GM23338 (cell line): Measurements from ENCODE around the gene IRGC.

Source experiments
- CREB1 ChIP-seq: fragments of 250-450 bp; sonication (Bioruptor Pico); IDR thresholded peaks from 2 replicates; pipeline ENCODE4 v1.5.0; 2020; ENCODE audit warnings: low read depth, mild to moderate bottlenecking, moderate library complexity
- EZH2 ChIP-seq: fragments of 200-600 bp; sonication (generic); IDR thresholded peaks from one replicate; pipeline ENCODE4 v1.8.0; 2017; ENCODE audit warnings: antibody characterized with exemption, mild to moderate bottlenecking, low read depth; ENCODE audit not compliant: unreplicated experiment
- EZH2phosphoT487 ChIP-seq: fragments of 200-600 bp; sonication (generic); IDR thresholded peaks from one replicate; pipeline ENCODE4 v1.8.1; 2018; ENCODE audit warnings: antibody characterized with exemption; ENCODE audit not compliant: unreplicated experiment
- JUNB ChIP-seq: IDR thresholded peaks from one replicate; pipeline ENCODE4 v1.6.1; 2016; ENCODE audit warnings: antibody characterized with exemption; ENCODE audit not compliant: unreplicated experiment
- NANOG ChIP-seq: IDR thresholded peaks from 2 replicates; pipeline ENCODE4 v1.6.1; 2016; ENCODE audit warnings: antibody characterized with exemption, borderline replicate concordance
- POLR2AphosphoS5 ChIP-seq: IDR thresholded peaks from 2 replicates; pipeline ENCODE4 v1.6.1; 2016; ENCODE audit warnings: antibody characterized with exemption, low read depth
- STAT1 ChIP-seq: IDR thresholded peaks from one replicate; pipeline ENCODE4 v1.6.1; 2016; ENCODE audit warnings: antibody characterized with exemption; ENCODE audit not compliant: unreplicated experiment
- ZNF114 ChIP-seq: fragments of 250-450 bp; sonication (Bioruptor Pico); IDR thresholded peaks from 2 replicates; pipeline ENCODE4 v1.5.0; 2020; ENCODE audit warnings: mild to moderate bottlenecking, moderate library complexity
- ZNF331 ChIP-seq: fragments of 250-450 bp; sonication (Bioruptor Pico); IDR thresholded peaks from 2 replicates; pipeline ENCODE4 v1.5.0; 2020; ENCODE audit warnings: low read depth, mild to moderate bottlenecking, moderate library complexity
- TF ChIP-seq, protein P1 (sequence below), 2 experiments: fragments of 200-600 bp in 1 of 2; sonication (generic) in 1 of 2; conservative IDR thresholded peaks; 2 replicates each; pipeline versions ENCODE4 v1.5.1 to v1.6.1; 2016 to 2017; ENCODE audit warnings: antibody characterized with exemption in 2 of 2, low read depth in 2 of 2, mild to moderate bottlenecking in 2 of 2, moderate library complexity in 1 of 2
- TF ChIP-seq, protein P2 (sequence below): IDR thresholded peaks from one replicate; pipeline ENCODE4 v1.6.1; 2018; ENCODE audit warnings: antibody characterized with exemption; ENCODE audit not compliant: unreplicated experiment
- TF ChIP-seq, protein P3 (sequence below): IDR thresholded peaks from 2 replicates; pipeline ENCODE4 v1.6.1; 2016; ENCODE audit warnings: antibody characterized with exemption
- TF ChIP-seq, protein P4 (sequence below): fragments of 250-450 bp; sonication (Bioruptor Pico); IDR thresholded peaks from 2 replicates; pipeline ENCODE4 v1.5.0; 2020; ENCODE audit warnings: mild to moderate bottlenecking, moderate library complexity

DNA sequence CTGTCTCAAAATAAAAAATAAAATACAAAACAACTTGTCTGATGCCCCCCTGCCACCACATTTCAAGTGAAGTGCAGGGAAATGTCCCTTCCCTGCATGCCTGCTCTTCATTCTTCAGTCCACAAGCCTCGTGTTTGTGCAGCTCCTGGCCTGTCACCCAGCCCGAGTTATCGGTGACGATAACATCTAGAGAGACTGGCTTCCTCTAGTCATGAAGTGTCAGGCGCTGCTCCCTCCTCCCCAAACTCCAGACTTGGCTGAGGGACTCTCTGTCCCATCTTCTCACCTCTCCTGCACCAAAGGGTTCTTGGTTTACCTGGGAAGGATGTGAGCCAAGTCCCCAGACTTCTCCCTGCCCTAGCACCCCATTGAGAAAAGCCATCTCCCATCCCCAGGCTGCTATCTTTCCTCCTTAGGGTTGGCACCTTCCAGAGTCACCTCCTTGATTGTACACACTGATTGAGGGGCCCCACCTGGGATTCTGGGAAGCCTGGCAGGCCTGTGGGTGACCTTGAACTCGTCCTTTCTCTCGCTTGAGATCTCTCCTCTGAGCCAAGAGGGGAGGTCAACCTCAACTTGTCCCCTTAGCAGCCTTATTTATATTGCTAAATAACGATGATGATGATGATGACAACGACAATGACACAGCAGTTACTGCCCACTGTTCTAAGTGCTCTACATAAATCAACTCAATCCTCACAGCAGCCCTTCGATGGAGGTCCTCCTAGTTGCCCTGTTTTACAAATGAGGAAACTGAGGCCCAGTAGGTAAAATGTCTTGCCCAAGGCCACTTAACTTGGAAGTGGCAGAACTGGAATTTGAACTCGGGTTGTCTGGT lies 32.8 kb upstream of the IRGC start:
- TF ChIP-seq, protein P1, sequence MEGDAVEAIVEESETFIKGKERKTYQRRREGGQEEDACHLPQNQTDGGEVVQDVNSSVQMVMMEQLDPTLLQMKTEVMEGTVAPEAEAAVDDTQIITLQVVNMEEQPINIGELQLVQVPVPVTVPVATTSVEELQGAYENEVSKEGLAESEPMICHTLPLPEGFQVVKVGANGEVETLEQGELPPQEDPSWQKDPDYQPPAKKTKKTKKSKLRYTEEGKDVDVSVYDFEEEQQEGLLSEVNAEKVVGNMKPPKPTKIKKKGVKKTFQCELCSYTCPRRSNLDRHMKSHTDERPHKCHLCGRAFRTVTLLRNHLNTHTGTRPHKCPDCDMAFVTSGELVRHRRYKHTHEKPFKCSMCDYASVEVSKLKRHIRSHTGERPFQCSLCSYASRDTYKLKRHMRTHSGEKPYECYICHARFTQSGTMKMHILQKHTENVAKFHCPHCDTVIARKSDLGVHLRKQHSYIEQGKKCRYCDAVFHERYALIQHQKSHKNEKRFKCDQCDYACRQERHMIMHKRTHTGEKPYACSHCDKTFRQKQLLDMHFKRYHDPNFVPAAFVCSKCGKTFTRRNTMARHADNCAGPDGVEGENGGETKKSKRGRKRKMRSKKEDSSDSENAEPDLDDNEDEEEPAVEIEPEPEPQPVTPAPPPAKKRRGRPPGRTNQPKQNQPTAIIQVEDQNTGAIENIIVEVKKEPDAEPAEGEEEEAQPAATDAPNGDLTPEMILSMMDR (conservative IDR thresholded peaks at IDR 0.05; ENCODE audit: low read depth in 2 of 2) = no peak
- TF ChIP-seq, protein P2, sequence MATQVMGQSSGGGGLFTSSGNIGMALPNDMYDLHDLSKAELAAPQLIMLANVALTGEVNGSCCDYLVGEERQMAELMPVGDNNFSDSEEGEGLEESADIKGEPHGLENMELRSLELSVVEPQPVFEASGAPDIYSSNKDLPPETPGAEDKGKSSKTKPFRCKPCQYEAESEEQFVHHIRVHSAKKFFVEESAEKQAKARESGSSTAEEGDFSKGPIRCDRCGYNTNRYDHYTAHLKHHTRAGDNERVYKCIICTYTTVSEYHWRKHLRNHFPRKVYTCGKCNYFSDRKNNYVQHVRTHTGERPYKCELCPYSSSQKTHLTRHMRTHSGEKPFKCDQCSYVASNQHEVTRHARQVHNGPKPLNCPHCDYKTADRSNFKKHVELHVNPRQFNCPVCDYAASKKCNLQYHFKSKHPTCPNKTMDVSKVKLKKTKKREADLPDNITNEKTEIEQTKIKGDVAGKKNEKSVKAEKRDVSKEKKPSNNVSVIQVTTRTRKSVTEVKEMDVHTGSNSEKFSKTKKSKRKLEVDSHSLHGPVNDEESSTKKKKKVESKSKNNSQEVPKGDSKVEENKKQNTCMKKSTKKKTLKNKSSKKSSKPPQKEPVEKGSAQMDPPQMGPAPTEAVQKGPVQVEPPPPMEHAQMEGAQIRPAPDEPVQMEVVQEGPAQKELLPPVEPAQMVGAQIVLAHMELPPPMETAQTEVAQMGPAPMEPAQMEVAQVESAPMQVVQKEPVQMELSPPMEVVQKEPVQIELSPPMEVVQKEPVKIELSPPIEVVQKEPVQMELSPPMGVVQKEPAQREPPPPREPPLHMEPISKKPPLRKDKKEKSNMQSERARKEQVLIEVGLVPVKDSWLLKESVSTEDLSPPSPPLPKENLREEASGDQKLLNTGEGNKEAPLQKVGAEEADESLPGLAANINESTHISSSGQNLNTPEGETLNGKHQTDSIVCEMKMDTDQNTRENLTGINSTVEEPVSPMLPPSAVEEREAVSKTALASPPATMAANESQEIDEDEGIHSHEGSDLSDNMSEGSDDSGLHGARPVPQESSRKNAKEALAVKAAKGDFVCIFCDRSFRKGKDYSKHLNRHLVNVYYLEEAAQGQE = no peak
- no peak for TF ChIP-seq EZH2phosphoT487
- TF ChIP-seq STAT1 = no peak
- TF ChIP-seq POLR2AphosphoS5 = no peak
- no peak for TF ChIP-seq NANOG
- no peak for TF ChIP-seq EZH2
- TF ChIP-seq CREB1 = no peak
- TF ChIP-seq, protein P3, sequence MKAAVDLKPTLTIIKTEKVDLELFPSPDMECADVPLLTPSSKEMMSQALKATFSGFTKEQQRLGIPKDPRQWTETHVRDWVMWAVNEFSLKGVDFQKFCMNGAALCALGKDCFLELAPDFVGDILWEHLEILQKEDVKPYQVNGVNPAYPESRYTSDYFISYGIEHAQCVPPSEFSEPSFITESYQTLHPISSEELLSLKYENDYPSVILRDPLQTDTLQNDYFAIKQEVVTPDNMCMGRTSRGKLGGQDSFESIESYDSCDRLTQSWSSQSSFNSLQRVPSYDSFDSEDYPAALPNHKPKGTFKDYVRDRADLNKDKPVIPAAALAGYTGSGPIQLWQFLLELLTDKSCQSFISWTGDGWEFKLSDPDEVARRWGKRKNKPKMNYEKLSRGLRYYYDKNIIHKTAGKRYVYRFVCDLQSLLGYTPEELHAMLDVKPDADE = no peak
- no peak for TF ChIP-seq JUNB
- TF ChIP-seq ZNF331 (CRISPR knock-in tag) = no peak
- TF ChIP-seq, protein P4, sequence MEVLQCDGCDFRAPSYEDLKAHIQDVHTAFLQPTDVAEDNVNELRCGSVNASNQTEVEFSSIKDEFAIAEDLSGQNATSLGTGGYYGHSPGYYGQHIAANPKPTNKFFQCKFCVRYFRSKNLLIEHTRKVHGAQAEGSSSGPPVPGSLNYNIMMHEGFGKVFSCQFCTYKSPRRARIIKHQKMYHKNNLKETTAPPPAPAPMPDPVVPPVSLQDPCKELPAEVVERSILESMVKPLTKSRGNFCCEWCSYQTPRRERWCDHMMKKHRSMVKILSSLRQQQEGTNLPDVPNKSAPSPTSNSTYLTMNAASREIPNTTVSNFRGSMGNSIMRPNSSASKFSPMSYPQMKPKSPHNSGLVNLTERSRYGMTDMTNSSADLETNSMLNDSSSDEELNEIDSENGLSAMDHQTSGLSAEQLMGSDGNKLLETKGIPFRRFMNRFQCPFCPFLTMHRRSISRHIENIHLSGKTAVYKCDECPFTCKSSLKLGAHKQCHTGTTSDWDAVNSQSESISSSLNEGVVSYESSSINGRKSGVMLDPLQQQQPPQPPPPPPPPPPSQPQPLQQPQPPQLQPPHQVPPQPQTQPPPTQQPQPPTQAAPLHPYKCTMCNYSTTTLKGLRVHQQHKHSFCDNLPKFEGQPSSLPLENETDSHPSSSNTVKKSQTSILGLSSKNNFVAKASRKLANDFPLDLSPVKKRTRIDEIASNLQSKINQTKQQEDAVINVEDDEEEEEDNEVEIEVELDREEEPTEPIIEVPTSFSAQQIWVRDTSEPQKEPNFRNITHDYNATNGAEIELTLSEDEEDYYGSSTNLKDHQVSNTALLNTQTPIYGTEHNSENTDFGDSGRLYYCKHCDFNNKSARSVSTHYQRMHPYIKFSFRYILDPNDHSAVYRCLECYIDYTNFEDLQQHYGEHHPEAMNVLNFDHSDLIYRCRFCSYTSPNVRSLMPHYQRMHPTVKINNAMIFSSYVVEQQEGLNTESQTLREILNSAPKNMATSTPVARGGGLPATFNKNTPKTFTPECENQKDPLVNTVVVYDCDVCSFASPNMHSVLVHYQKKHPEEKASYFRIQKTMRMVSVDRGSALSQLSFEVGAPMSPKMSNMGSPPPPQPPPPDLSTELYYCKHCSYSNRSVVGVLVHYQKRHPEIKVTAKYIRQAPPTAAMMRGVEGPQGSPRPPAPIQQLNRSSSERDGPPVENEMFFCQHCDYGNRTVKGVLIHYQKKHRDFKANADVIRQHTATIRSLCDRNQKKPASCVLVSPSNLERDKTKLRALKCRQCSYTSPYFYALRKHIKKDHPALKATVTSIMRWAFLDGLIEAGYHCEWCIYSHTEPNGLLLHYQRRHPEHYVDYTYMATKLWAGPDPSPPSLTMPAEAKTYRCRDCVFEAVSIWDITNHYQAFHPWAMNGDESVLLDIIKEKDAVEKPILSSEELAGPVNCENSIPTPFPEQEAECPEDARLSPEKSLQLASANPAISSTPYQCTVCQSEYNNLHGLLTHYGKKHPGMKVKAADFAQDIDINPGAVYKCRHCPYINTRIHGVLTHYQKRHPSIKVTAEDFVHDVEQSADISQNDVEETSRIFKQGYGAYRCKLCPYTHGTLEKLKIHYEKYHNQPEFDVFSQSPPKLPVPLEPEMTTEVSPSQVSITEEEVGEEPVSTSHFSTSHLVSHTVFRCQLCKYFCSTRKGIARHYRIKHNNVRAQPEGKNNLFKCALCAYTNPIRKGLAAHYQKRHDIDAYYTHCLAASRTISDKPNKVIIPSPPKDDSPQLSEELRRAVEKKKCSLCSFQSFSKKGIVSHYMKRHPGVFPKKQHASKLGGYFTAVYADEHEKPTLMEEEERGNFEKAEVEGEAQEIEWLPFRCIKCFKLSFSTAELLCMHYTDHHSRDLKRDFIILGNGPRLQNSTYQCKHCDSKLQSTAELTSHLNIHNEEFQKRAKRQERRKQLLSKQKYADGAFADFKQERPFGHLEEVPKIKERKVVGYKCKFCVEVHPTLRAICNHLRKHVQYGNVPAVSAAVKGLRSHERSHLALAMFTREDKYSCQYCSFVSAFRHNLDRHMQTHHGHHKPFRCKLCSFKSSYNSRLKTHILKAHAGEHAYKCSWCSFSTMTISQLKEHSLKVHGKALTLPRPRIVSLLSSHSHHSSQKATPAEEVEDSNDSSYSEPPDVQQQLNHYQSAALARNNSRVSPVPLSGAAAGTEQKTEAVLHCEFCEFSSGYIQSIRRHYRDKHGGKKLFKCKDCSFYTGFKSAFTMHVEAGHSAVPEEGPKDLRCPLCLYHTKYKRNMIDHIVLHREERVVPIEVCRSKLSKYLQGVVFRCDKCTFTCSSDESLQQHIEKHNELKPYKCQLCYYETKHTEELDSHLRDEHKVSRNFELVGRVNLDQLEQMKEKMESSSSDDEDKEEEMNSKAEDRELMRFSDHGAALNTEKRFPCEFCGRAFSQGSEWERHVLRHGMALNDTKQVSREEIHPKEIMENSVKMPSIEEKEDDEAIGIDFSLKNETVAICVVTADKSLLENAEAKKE (CRISPR knock-in tag) = no peak
- no peak for TF ChIP-seq ZNF114 (CRISPR knock-in tag)
